ENCODE results near the gene SLC6A17. TPM values are rescaled to one million over a fixed set of nuclear protein-coding genes. Genes with fewer than 3 reads are reported as not detected.

Gene SLC6A17
- total RNA-seq, 1 experiment from 2014 or later: 0.24 TPM

DNA sequence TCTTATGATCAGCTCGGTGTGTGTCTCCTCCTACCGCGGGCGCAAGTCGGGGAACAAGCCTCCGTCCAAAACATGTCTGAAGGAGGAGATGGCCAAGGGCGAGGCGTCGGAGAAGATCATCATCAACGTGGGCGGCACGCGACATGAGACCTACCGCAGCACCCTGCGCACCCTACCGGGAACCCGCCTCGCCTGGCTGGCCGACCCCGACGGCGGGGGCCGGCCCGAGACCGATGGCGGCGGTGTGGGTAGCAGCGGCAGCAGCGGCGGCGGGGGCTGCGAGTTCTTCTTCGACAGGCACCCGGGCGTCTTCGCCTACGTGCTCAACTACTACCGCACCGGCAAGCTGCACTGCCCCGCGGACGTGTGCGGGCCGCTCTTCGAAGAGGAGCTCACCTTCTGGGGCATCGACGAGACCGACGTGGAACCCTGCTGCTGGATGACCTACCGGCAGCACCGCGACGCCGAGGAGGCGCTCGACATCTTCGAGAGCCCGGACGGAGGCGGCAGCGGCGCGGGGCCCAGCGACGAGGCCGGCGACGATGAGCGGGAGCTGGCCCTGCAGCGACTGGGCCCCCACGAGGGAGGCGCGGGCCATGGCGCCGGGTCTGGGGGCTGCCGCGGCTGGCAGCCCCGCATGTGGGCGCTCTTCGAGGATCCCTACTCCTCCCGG is 61.3 kb downstream of the SLC6A17 start (continued):
- TF ChIP-seq, protein P1, sequence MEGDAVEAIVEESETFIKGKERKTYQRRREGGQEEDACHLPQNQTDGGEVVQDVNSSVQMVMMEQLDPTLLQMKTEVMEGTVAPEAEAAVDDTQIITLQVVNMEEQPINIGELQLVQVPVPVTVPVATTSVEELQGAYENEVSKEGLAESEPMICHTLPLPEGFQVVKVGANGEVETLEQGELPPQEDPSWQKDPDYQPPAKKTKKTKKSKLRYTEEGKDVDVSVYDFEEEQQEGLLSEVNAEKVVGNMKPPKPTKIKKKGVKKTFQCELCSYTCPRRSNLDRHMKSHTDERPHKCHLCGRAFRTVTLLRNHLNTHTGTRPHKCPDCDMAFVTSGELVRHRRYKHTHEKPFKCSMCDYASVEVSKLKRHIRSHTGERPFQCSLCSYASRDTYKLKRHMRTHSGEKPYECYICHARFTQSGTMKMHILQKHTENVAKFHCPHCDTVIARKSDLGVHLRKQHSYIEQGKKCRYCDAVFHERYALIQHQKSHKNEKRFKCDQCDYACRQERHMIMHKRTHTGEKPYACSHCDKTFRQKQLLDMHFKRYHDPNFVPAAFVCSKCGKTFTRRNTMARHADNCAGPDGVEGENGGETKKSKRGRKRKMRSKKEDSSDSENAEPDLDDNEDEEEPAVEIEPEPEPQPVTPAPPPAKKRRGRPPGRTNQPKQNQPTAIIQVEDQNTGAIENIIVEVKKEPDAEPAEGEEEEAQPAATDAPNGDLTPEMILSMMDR (IDR thresholded peaks at IDR 0.05): no peak
- TF ChIP-seq RELA (CRISPR knock-in tag; IDR thresholded peaks at IDR 0.05; ENCODE audit: borderline replicate concordance) (peak; percentile 56; the same call in 1 of the 2 replicates), SMAD3 (CRISPR knock-in tag; IDR thresholded peaks at IDR 0.05; ENCODE audit: borderline replicate concordance) (no peak), ZNF396 (CRISPR knock-in tag; IDR thresholded peaks at IDR 0.05; ENCODE audit: borderline replicate concordance) (no peak), ZNF121 (CRISPR knock-in tag; IDR thresholded peaks at IDR 0.05) (no peak), ZNF138 (CRISPR knock-in tag; conservative IDR thresholded peaks at IDR 0.05) (no peak), NR1H2 (CRISPR knock-in tag; IDR thresholded peaks at IDR 0.05) (no peak), JUN (CRISPR knock-in tag; IDR thresholded peaks at IDR 0.05) (peak; percentile 91; the same call in 1 of the 2 replicates), MXD4 (CRISPR knock-in tag; IDR thresholded peaks at IDR 0.05; ENCODE audit: borderline replicate concordance) (no peak), NR3C1 (CRISPR knock-in tag; conservative IDR thresholded peaks at IDR 0.05; ENCODE audit: low read depth) (0 out of 2 replicates have a peak, but pooled peaks have one; percentile 57)

DNA sequence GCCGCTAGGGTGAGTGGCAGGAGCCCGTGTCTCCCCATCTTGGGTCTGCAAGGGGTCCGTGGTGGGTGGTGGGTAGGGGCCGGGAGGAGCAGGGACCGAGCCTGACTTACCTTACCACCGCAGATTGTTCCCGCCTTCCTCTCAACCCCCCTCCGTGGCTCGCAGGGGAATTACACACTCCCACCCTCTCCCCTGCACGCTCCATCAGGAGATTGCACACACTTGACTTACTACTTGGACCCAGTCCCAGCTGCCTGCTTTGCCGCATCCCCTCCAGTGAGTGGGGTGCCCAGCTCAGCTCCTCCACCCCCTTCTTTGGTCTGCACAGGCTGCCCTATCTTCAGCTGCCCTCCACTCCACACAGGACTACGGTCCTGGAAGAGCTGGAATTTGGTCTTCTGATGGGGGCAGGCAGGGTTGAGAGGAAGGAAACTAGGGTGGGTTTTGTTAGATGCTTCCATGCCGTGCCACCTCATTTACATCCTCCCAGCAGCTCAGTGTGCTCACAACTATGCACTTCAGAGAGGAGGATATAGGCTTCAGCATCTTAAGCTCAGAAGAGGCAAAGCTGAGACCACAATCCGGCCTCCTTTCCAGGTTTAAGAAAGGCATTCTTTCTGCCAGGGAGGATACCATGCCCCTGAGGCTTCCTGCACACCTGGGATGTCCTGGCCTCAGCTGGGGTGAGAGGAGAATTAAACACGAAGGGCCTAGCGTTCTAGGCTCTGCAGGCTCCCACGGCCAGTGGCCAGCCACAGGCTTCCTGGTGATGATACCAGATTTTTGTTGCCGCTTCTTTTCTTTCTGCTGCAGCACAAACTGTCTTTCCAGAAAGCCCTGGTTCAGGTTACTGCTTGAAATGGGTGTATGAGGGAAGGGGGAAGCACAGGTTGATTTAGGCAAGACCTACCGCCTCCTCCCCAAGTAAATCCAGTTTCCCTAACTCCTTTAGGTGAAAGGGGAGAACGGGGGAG is 62.2 kb downstream of the SLC6A17 start:
- CTCF ChIA-PET: interaction anchor here (0.9 to 11.5 kb wide), 12 partner anchors 10 to 284 kb away, joined by 3 to 759 read pairs (median 4); partner anchors contain the start of gene RBM15
- Mint-ChIP-seq H3K4me3 (peak overlapping the region; percentile 68), H3K36me3 (no peaks in the 10 kb centered on the region), H3K27me3 (ENCODE audit: low read depth) (peaks cover 22% of the 10 kb centered on the region), H3K9me3 (no peaks in the 10 kb centered on the region), H3K4me1 (peaks cover 33% of the 10 kb centered on the region), H3K27ac (no peak overlapping the region)
- POLR2A ChIA-PET: interaction anchor here (1.4 to 1.5 kb wide), 2 partner anchors 125 to 126 kb away, joined by 3 to 6 read pairs; no protein-coding TSS in a partner anchor
- TF ChIP-seq NFYB (CRISPR knock-in tag; conservative IDR thresholded peaks at IDR 0.05; ENCODE audit: low read depth): no peak
- no peak for TF ChIP-seq TCF7 (CRISPR knock-in tag; IDR thresholded peaks at IDR 0.05; ENCODE audit: low read depth)
- TF ChIP-seq ZNF416 (CRISPR knock-in tag; IDR thresholded peaks at IDR 0.05): no peak
- 0 out of 2 replicates have a peak, but pooled peaks have one; percentile 34 for TF ChIP-seq MYBL2 (CRISPR knock-in tag; IDR thresholded peaks at IDR 0.05)
- DNase-seq (ENCODE audit: low spot score): peak; percentile 30
- no peak for ATAC-seq

DNA sequence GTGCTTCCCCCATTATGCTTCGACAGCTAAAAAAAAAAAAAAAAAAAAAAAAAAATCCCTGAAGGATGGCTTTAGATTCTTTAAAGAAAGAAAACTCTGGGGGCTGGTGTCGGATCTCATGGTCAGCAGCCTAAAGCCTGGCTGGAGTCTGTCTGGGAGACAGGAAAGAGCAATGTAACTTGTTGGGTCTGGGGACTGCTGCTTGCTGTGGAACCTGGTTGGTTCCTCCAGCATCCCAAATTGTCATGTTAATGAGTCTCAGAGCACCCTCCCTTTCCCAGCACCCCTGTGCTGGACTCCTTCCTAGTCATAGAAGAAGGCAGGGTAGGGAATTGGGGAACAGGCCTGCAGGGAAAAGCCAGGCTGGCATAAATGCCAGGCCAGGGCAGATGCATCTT is 62.8 kb downstream of the SLC6A17 start:
- no peaks in the 10 kb centered on the region for H3K9me3 Mint-ChIP-seq
- peak overlapping the region; percentile 3; the same call in 1 of the 2 replicates for H3K27ac Mint-ChIP-seq
- peaks cover 22% of the 10 kb centered on the region for H3K27me3 Mint-ChIP-seq (ENCODE audit: low read depth)
- H3K36me3 Mint-ChIP-seq: no peaks in the 10 kb centered on the region
- ChIA-PET POLR2A (no interaction called here), CTCF (interaction anchor here (1.0 to 11.5 kb wide), 7 partner anchors 10 to 247 kb away, joined by 3 to 759 read pairs (median 5); partner anchors contain the start of gene RBM15)
- peaks cover 33% of the 10 kb centered on the region for H3K4me1 Mint-ChIP-seq
- H3K4me3 Mint-ChIP-seq: peak overlapping the region; percentile 68
- no peak for ATAC-seq
- DNase-seq (ENCODE audit: low spot score): no peak
- TF ChIP-seq, protein P1 (IDR thresholded peaks at IDR 0.05): no peak
- TF ChIP-seq IRF2 (CRISPR knock-in tag; IDR thresholded peaks at IDR 0.05; ENCODE audit: borderline replicate concordance, low read depth) (no peak), CREB1 (CRISPR knock-in tag; IDR thresholded peaks at IDR 0.05) (no peak), GRHL2 (CRISPR knock-in tag; IDR thresholded peaks at IDR 0.05; ENCODE audit: insufficient replicate concordance, severe bottlenecking) (no peak), NR1H2 (CRISPR knock-in tag; IDR thresholded peaks at IDR 0.05) (no peak), ZNF317 (CRISPR knock-in tag; IDR thresholded peaks at IDR 0.05; ENCODE audit: borderline replicate concordance, low read depth) (no peak)
- TF ChIP-seq, protein P2, sequence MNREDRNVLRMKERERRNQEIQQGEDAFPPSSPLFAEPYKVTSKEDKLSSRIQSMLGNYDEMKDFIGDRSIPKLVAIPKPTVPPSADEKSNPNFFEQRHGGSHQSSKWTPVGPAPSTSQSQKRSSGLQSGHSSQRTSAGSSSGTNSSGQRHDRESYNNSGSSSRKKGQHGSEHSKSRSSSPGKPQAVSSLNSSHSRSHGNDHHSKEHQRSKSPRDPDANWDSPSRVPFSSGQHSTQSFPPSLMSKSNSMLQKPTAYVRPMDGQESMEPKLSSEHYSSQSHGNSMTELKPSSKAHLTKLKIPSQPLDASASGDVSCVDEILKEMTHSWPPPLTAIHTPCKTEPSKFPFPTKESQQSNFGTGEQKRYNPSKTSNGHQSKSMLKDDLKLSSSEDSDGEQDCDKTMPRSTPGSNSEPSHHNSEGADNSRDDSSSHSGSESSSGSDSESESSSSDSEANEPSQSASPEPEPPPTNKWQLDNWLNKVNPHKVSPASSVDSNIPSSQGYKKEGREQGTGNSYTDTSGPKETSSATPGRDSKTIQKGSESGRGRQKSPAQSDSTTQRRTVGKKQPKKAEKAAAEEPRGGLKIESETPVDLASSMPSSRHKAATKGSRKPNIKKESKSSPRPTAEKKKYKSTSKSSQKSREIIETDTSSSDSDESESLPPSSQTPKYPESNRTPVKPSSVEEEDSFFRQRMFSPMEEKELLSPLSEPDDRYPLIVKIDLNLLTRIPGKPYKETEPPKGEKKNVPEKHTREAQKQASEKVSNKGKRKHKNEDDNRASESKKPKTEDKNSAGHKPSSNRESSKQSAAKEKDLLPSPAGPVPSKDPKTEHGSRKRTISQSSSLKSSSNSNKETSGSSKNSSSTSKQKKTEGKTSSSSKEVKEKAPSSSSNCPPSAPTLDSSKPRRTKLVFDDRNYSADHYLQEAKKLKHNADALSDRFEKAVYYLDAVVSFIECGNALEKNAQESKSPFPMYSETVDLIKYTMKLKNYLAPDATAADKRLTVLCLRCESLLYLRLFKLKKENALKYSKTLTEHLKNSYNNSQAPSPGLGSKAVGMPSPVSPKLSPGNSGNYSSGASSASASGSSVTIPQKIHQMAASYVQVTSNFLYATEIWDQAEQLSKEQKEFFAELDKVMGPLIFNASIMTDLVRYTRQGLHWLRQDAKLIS (CRISPR knock-in tag; IDR thresholded peaks at IDR 0.05; ENCODE audit: borderline replicate concordance): no peak
- TF ChIP-seq, protein P3, sequence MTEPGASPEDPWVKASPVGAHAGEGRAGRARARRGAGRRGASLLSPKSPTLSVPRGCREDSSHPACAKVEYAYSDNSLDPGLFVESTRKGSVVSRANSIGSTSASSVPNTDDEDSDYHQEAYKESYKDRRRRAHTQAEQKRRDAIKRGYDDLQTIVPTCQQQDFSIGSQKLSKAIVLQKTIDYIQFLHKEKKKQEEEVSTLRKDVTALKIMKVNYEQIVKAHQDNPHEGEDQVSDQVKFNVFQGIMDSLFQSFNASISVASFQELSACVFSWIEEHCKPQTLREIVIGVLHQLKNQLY (CRISPR knock-in tag; IDR thresholded peaks at IDR 0.05): no peak
